Activated T-helper 2 cell treated with anti-CD3 and anti-CD28 coated beads, Interferon-gamma antibody, Interleukin-2, Interleukin-4, amounts not matched to agents 10 μg/mL and 5 μg/mL and 100 μg/mL, durations not matched to agents 14 hours and 24 hours and 36 hours (primary cell): ENCODE data around the gene MYRF. TPM values are rescaled to one million over a fixed set of nuclear protein-coding genes. Genes with fewer than 3 reads are reported as not detected.

ENCODE experiments used
- DNase-seq: peaks from one replicate; pipeline ENCODE4 v3.0.0; 2021; ENCODE audit warnings: low spot score
- H3K27ac Mint-ChIP-seq: one replicate; pipeline ENCODE4 v1.8.0; 2021; ENCODE audit warnings: mixed read lengths
- H3K27me3 Mint-ChIP-seq: one replicate; pipeline ENCODE4 v1.8.0; 2021; ENCODE audit warnings: low read depth, mixed read lengths
- H3K36me3 Mint-ChIP-seq: one replicate; pipeline ENCODE4 v1.8.0; 2021; ENCODE audit warnings: low read depth, mixed read lengths
- H3K4me1 Mint-ChIP-seq: one replicate; pipeline ENCODE4 v1.8.0; 2021; ENCODE audit warnings: low read depth, mixed read lengths
- H3K4me3 Mint-ChIP-seq: one replicate; pipeline ENCODE4 v1.8.0; 2021; ENCODE audit warnings: low read depth, mild to moderate bottlenecking, moderate library complexity, mixed read lengths
- H3K9me3 Mint-ChIP-seq: one replicate; pipeline ENCODE4 v1.8.0; 2021; ENCODE audit warnings: mixed read lengths
- intact Hi-C: fragments of 100-400 bp; cut with micrococcal nuclease; formaldehyde crosslinking; loops from one replicate; pipeline ENCODE4 v1.15.1; 2023
- total RNA-seq: library from RNA; stranded (reverse); gene quantifications from 2 replicates; pipeline ENCODE4 v1.2.3, GENCODE V29; 2022

MYRF gene
- total RNA-seq, 1 donor from 2014 or later, result 1.8 TPM

DNA sequence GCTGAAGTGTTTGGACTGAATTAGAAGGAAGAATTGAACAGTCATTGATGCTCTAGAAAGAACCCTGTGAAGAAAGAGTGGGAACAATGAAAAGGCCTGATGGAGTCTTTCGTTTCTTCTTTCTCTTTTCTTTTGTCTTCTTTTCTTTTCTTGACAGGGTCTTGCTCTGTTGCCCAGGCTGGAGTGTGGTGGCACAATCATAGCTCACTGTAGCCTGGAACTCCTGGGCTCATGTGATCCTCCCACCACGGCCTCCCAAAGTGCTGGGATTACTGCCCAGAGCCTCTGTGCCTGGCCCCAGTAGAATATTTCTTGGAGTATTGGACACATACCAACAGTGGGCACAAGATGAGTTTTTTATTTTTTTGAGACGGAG, 41.4 kb downstream of the MYRF start:
- Mint-ChIP-seq H3K27me3 (no peaks in the 10 kb centered on the region), H3K4me1 (peaks cover 47% of the 10 kb centered on the region)
- intact Hi-C loops, result loop anchor here (2.0 to 5.0 kb wide), 3 partner anchors 41 to 328 kb away; partner anchors contain the start of genes FADS3 and INCENP

DNA sequence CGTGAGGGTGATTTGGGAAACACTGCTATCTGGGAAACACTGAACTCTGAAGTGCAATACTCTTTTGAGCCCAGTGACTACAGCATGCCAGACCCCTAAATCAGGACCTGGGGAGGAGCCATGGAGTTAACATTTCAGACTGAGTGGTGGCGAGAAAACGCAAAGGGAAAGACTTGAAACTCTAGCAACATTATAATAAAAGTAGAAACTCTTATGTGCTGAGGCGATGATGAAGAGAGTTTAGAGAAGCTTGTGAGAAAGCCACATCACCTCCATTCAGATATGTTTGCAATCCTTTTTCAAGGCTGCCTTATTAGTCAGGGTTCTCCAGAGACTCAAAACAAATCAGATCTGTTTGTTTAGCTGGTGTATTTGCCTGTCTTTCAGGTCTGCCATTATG, 42.1 kb downstream of the MYRF start:
- H3K4me1 Mint-ChIP-seq, result peaks cover 51% of the 10 kb centered on the region
- peak overlapping the region; percentile 21 for H3K4me3 Mint-ChIP-seq
- no peaks in the 10 kb centered on the region for H3K9me3 Mint-ChIP-seq
- no peak for DNase-seq
- H3K27me3 Mint-ChIP-seq, result no peaks in the 10 kb centered on the region
- H3K27ac Mint-ChIP-seq, result peak overlapping the region; percentile 33
- peaks cover 64% of the 10 kb centered on the region for H3K36me3 Mint-ChIP-seq
- intact Hi-C loops, result loop anchor here (5.0 kb wide), 2 partner anchors 98 to 328 kb away; partner anchors contain the start of genes FADS3 and INCENP

More for the DNA sequence above, 41.4 kb downstream of the MYRF start:
- peak overlapping the region; percentile 99 for H3K27ac Mint-ChIP-seq
- no peaks in the 10 kb centered on the region for H3K9me3 Mint-ChIP-seq
- no peak for DNase-seq
- H3K4me3 Mint-ChIP-seq, result peak overlapping the region; percentile 98
- peaks cover 65% of the 10 kb centered on the region for H3K36me3 Mint-ChIP-seq

DNA sequence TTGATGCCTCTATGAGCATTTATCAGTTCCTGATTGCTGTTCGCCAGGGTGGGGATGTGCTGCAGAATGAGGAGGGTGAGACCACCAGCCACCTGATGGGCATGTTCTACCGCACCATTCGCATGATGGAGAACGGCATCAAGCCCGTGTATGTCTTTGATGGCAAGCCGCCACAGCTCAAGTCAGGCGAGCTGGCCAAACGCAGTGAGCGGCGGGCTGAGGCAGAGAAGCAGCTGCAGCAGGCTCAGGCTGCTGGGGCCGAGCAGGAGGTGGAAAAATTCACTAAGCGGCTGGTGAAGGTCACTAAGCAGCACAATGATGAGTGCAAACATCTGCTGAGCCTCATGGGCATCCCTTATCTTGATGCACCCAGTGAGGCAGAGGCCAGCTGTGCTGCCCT, 43.0 kb downstream of the MYRF start:
- H3K4me3 Mint-ChIP-seq, result peak overlapping the region; percentile 56
- H3K9me3 Mint-ChIP-seq, result no peaks in the 10 kb centered on the region
- intact Hi-C loops, result no loop called here
- no peak for DNase-seq
- H3K4me1 Mint-ChIP-seq, result peaks cover 49% of the 10 kb centered on the region
- peaks cover 62% of the 10 kb centered on the region for H3K36me3 Mint-ChIP-seq
- H3K27me3 Mint-ChIP-seq, result no peaks in the 10 kb centered on the region
- H3K27ac Mint-ChIP-seq, result peak overlapping the region; percentile 38

DNA sequence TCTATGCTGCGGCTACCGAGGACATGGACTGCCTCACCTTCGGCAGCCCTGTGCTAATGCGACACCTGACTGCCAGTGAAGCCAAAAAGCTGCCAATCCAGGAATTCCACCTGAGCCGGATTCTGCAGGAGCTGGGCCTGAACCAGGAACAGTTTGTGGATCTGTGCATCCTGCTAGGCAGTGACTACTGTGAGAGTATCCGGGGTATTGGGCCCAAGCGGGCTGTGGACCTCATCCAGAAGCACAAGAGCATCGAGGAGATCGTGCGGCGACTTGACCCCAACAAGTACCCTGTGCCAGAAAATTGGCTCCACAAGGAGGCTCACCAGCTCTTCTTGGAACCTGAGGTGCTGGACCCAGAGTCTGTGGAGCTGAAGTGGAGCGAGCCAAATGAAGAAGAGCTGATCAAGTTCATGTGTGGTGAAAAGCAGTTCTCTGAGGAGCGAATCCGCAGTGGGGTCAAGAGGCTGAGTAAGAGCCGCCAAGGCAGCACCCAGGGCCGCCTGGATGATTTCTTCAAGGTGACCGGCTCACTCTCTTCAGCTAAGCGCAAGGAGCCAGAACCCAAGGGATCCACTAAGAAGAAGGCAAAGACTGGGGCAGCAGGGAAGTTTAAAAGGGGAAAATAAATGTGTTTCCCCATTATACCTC, 43.6 kb downstream of the MYRF start:
- Mint-ChIP-seq H3K4me1 (peaks cover 50% of the 10 kb centered on the region), H3K27ac (peak overlapping the region; percentile 38), H3K27me3 (no peaks in the 10 kb centered on the region)

DNA sequence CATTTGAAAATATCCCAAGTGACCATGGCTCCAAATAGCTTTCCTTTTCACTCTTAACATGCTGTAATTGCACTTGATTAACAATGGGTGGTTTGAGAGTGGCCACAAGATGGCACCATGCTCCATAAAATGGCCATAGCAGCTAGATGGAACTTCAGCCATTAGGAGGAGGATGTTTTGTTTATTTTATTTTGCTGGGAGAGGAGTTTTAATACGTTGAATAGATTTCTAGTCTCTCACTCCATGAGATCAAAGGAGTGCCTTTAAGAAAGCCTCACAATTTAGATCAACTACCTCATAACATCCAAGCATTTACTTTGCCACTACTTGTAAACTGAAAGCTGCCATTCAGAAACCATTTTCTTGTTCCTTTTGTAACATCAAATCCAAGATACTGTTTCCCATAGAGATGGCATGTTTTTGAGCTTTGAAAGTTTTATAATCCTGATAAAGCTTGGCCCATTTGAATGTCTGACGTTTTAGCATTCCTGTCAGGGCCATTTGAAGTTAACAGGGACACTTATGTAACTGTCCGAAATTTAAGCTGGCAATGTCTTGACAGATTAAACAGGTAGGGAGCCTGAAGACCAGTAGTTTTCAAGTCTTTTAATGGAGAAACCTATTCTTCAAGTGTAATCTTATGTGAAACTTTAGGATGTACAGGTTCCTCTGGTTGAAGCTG, 45.0 kb downstream of the MYRF start:
- DNase-seq, result peak; percentile 58
- Mint-ChIP-seq H3K4me1 (peaks cover 45% of the 10 kb centered on the region), H3K27ac (peak overlapping the region; percentile 56), H3K36me3 (peaks cover 66% of the 10 kb centered on the region), H3K4me3 (no peak overlapping the region), H3K9me3 (no peaks in the 10 kb centered on the region), H3K27me3 (no peaks in the 10 kb centered on the region)
- intact Hi-C loops, result loop anchor here (1.0 kb wide), 5 partner anchors 19 to 285 kb away; partner anchors contain the start of gene FADS2

More for the DNA sequence above, 43.6 kb downstream of the MYRF start:
- intact Hi-C loops, result no loop called here
- Mint-ChIP-seq H3K4me3 (no peak overlapping the region), H3K36me3 (peaks cover 64% of the 10 kb centered on the region), H3K9me3 (no peaks in the 10 kb centered on the region)
- no peak for DNase-seq

DNA sequence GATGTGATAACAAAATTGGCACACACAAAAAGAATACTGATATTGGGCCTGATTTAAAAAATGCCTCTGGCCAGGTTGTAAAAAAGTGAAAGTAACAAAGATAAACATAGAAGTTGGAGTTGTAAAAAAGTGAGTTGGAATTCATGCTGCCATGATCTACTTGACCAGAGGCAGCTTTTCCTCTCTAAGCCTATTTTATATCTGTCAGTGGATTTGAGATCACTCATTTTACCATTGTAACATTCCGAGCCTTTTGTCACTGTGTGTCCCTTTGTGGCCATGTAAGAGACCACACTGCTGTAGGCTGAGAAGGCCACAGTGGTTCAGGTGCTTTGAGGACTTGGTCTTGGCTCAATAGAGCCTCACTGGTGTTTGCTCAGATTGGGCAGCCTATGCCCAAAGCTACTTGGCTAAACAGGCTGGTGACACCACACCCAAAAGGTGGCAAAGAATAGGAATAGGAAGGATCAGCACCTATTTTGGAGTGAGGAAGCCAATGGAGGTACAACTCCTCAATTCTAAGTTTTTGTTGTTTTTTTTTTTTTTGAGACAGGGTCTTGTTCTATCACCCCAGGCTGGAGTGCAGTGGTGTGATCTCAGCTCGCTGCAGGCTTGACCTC, 47.3 kb downstream of the MYRF start:
- Mint-ChIP-seq H3K36me3 (peaks cover 82% of the 10 kb centered on the region), H3K27me3 (no peaks in the 10 kb centered on the region), H3K27ac (no peak overlapping the region), H3K4me1 (peaks cover 39% of the 10 kb centered on the region), H3K9me3 (no peaks in the 10 kb centered on the region), H3K4me3 (no peak overlapping the region)
- no peak for DNase-seq
- intact Hi-C loops, result no loop called here

DNA sequence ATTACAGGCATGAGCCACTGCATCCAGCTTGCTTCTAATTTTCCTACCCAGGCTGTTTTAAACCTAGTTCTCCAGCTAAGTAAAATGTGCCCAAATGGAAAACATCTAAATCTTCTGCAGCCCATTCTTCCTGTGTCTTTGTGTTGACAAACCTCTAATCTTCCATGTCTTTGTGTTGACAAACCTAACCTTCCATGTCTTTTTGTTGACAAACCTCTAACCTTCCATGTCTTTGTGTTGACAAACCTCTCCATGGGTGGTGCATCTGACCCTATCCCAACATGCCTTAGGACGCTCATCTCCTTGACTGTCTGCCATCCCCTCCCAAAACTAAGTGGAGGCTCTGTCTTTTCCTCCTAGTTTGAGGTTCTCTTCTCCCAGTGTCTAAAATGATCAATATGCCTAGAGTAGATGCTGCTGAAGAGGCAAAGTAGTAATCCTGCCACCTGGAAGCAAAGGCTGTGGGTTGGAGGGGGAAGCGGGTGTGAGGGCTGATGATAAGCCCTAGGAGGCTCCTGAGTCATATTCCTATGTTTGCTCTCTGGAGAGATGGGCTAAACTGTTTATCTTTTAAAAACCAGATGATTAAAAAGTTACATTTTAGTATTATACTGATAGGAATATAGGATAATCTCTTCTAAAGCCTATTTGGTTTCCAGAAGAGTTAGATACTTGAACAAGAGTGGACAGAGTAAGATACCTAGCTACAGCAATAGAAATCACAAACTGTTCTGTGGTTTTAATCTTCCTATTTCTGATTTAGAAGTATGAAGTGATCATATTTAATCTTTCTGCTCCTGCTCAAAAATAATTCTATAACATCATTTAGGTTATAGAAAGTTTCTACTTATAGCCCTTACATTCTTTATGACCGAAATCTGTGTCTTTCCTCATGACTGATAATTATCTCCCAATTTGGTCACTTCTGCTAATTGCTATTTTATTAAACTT, 48.2 kb downstream of the MYRF start:
- no peaks in the 10 kb centered on the region for H3K9me3 Mint-ChIP-seq
- H3K27ac Mint-ChIP-seq, result peak overlapping the region; percentile 36
- intact Hi-C loops, result no loop called here
- no peak overlapping the region for H3K4me3 Mint-ChIP-seq
- H3K4me1 Mint-ChIP-seq, result peaks cover 33% of the 10 kb centered on the region
- no peak for DNase-seq
- H3K27me3 Mint-ChIP-seq, result no peaks in the 10 kb centered on the region
- peaks cover 83% of the 10 kb centered on the region for H3K36me3 Mint-ChIP-seq

DNA sequence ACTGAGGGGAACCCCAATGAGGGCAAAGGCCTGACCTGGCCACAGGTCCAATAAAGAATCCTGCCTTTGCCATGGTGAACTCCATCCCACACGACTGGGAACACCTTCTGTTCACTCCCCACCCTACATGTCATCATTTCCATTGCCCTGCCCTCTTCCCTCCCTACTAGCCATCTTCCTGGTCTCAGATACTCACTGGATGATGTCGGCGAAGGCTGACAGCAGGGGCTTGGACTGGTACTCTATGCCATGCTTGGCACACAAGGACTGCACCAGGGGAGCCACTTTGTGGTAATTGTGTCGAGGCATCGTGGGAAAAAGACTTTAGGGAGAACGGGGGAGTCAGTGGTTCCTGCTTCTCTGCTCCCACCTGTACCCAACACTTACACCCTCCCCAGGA, 50.2 kb downstream of the MYRF start:
- H3K36me3 Mint-ChIP-seq, result peaks cover 79% of the 10 kb centered on the region
- H3K4me1 Mint-ChIP-seq, result peaks cover 13% of the 10 kb centered on the region
- no peak for DNase-seq
- H3K9me3 Mint-ChIP-seq, result no peaks in the 10 kb centered on the region
- H3K27ac Mint-ChIP-seq, result no peak overlapping the region
- H3K27me3 Mint-ChIP-seq, result no peaks in the 10 kb centered on the region
- no peak overlapping the region for H3K4me3 Mint-ChIP-seq
- intact Hi-C loops, result no loop called here

DNA sequence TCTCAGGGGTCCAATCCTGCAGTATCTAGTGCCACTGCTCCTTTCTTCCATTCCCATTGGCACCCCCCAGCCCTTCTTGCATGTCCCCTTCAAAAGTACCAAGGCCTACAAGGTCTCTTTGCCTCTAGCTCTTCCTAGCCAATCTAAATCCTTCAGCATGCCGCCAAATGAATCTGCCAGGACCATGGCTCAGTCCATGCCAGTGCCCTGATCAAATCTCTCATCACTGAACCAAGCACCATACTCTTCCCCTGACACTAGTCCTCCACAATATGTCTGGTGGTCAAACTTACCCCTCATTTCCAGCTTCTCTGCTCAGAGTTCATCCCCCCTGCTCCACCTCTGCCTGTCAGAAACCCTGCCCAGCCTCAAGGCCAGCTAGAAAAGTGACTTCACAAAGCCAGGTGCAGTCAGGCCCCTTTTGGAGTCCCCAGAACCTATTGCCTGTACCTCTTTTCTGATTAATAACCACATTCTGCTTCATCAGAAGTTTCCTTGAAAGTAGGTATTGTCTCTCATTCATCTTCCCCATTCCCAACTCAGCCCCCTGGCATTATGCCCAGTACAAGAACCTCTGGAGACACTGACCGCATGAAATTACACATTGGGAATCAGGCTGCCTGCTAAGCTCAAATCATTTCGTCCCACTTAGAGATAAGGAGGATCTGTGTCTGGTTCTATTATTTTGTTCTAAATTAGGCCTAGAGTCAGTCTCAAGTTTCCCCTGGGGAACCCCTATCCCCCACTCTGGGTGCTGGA, 51.6 kb downstream of the MYRF start:
- DNase-seq, result no peak
- no peak overlapping the region for H3K4me3 Mint-ChIP-seq
- intact Hi-C loops, result no loop called here
- no peaks in the 10 kb centered on the region for H3K9me3 Mint-ChIP-seq
- peaks cover 84% of the 10 kb centered on the region for H3K36me3 Mint-ChIP-seq
- peaks cover 11% of the 10 kb centered on the region for H3K4me1 Mint-ChIP-seq
- no peak overlapping the region for H3K27ac Mint-ChIP-seq
- no peaks in the 10 kb centered on the region for H3K27me3 Mint-ChIP-seq

DNA sequence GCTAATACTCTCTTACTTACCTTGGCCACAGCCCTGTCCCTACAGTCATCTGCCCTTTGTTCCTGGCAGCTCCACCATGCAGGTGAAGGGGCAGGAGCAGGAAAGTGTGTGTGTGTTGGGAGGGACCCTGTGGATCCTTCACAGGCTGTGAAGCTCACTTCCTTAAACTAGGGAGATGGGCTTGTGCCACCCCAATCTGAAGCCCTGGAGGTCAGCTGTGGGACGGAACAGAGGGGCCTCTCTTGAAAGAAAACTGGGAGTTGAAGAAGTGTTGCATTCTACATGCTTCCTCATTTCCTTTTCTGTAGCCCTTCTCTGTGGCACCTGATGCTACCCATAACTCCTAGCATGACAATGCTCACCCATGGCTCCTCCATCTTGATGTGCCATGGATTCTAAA, 52.7 kb downstream of the MYRF start:
- no peak for DNase-seq
- H3K27ac Mint-ChIP-seq, result no peak overlapping the region

DNA sequence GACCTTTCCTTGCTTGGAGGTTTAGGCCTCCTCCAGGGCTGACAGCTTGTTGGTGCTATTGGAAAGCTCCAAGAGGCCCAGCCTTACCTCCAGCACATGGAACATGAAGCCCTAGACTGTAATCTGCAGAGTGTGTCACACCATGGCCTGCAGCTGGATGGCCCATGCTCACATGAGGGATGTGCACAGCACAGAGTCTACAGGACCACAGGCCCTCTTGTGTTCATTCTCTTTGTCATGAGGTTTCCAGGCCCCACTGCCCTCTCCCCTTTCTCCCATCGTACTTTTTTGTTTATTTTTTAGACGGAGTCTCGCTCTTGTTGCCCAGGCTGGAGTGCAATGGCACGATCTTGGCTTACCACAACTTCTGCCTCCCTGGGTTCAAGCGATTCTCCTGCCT, 54.3 kb downstream of the MYRF start:
- H3K36me3 Mint-ChIP-seq, result peaks cover 89% of the 10 kb centered on the region
- intact Hi-C loops, result no loop called here
- DNase-seq, result no peak
- no peaks in the 10 kb centered on the region for H3K27me3 Mint-ChIP-seq
- H3K4me3 Mint-ChIP-seq, result no peak overlapping the region
- H3K27ac Mint-ChIP-seq, result no peak overlapping the region
- H3K9me3 Mint-ChIP-seq, result no peaks in the 10 kb centered on the region
- H3K4me1 Mint-ChIP-seq, result peaks cover 4% of the 10 kb centered on the region

More for the DNA sequence above, 52.7 kb downstream of the MYRF start:
- H3K4me3 Mint-ChIP-seq, result no peak overlapping the region
- H3K27me3 Mint-ChIP-seq, result no peaks in the 10 kb centered on the region
- H3K9me3 Mint-ChIP-seq, result no peaks in the 10 kb centered on the region
- intact Hi-C loops, result no loop called here
- peaks cover 85% of the 10 kb centered on the region for H3K36me3 Mint-ChIP-seq
- H3K4me1 Mint-ChIP-seq, result peaks cover 8% of the 10 kb centered on the region
